ENCODE data around the gene DPYSL3.

Gene DPYSL3

DNA sequence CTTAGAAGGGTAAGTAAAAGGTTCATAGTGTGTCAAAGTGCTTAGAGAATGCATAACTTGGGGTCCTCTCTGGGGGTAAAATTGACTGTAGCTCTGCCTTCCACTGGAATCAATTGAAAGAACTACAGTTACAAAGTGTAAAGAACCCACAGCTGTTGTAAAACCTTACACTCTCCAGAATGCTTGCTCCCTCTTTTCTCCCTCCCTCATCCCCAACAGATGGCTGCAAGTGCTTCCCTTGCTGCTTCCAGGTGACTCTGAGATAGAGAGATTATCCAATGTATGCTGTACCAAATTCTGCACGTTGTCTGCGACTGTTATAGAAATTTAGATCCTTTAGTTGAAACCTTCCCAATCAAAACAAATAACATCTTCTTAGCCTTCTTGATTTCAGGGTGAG lies 149.1 kb downstream of the DPYSL3 start:
- DNase-seq = no peak

DNA sequence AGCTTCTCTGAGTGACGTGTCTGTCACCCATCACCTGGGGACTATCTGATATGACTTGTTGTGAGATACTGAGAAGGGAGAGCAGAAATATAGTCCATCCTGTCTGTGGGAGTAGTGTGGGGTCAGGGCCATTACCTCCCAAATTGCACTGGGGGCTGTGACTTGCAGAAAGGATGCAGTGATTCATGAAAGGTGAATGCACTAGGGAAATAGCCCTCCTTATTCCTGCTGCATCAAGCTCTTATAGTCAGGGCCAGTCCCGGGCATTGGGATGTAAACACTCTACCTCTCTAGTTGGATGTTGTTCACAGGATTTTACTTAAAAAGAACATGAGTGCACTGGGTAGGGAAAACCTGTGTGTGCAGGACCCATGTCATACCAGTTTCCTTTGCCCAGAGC lies 150.3 kb downstream of the DPYSL3 start:
- DNase-seq = no peak

DNA sequence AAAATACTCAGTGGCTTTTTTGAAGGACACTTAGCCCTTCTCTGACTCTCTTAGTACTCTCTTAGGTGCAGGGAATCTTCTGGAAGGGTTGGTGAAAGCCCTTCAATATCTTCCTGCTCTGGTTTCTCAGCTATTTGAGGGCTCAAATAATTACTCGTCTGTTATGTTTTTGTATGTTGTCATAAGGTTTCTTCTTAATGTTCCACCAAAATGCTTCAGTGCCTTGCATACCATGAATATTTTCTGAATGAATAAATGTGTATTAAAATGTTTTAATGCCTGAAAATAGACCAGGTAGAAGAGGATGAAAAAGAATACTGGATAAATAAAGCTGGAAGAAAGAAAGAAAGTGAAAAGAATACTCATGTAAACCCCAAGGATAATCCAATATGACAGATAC lies 150.8 kb downstream of the DPYSL3 start:
- no peak for DNase-seq

DNA sequence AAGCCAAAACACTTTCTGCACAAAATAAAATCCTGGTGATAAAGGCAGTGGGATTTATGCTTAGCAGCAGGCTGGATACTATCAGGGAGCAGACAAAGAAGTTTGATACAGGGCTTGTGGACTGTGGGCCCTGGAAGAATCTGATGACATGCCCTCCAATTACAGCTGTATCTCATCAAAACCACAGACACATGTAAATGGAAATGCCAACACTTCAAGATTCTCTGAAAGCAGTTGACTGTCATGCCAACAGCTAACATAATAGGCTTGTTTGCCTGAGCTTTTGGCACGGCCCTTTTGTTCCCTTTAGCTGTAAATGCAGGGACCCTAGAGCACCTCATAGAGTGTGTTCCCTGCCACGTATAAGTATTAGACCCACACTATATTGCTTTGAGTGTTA lies 160.6 kb downstream of the DPYSL3 start:
- DNase-seq = no peak

DNA sequence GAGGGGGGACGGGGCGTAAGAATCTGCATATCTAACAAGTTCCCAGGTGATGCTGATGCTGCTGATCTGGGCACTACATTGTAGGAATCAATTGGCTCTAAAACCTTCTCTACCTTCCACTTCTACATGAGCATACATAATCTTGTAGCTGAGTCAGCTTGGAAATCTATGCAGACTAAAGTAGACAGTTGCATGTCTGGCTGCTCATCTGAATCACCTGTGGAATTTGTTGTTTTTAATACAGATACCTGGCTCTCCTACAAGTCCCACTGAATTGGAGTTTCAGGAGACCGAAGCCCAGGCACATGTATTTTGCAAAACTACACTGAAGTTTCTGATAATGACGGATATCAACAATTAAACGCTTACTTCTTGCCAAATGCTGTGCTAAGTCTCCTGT lies 161.4 kb downstream of the DPYSL3 start:
- no peak for DNase-seq

DNA sequence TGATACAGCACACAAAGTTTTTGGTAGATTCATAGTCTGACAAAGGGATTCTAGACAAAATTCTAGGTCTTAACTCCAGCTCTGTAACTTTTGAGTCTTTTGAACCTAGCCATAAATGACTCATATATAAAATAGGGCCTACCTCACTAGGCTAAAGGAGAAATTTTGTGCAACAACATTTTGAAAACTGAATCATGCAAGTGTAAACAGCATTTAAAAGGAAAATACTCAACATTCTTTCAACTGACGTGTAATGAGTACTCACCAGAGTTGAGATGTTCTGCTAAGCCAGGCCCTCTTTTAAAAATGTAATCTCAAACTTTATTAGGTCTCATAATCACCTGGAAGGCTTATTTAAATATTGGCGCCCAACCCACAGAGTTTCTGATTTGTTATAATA lies 161.8 kb downstream of the DPYSL3 start:
- DNase-seq = no peak

DNA sequence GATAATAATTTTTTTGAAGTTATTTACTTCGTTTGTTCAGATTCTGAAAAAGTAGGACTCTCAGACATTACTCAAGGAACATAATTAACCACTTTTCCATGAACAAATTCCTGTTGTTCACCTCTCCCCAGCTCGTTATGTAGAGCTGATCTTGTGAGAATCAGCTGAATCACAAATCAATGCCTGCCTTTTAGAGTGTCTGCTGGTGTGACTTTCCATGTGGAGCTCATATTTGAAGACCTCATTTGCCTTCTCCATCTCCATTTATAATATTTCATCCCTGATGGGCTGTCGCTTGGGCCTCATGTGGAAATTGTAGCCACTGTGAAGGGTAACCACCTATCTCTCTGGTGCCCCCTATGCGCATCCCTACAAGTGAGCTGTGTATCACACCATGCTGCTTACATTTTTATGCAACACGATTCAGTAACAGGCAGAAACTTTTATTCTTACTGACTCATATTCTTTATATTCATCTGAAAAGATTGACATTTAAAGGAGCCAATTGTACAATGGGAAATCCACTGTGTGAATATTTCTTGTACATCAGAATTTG lies 163.8 kb downstream of the DPYSL3 start:
- no peak for DNase-seq

DNA sequence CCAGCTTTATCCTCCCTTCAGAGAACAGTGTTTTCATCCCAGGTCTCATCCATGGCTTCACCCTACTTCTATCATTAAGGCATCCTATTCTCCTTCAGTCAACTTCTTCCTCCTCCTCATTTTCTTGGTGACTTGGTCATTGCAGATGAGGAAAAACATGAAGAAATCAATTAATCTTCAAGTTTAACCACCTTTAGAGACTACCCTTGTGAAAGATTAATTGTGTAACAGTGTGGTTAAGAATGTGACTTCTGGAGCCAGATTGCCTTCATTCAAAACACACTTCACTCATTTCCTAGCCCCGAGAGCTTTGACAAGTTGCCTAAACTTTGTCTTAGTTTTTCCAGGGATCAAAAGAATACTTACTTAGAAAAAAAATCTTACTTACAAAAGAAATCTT lies 165.0 kb downstream of the DPYSL3 start:
- DNase-seq = no peak

DNA sequence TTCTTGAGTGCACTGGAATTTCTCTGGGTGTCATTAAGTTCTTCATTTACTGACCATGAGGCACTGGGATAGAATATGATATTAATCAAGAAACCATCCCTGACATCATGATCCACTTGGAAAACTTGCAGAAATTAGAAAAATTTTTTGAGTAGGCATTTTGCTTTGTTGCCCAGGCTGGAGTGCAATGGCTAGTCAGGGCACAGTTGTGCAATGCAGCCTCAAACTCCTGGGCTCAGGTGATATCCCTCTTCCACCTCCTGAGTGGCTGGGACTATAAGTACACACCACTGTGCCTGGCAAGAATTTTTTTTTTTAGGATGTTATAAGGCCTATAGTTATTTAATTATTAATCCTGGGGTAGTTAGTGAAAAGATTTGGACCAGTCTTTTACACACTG lies 168.5 kb downstream of the DPYSL3 start:
- DNase-seq = no peak

DNA sequence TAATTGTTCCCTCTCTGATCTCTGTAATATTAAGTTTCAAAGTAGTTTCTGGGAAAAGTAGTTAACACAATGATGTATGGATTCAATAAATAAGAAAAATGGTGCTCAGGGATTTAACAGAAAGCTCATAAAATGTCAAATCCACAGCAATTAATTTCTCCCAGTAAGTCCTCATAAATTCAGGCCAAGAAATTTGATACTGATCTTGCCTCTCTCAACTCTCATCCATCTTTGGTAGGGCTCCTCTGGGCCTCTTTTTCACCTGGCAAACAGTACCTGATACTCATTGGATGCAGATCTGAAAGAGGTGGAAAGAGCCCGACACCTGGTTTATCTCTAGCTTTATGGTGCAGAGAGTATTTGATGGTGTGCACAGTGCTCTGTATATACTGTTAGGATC lies 168.9 kb downstream of the DPYSL3 start:
- no peak for DNase-seq
